Left lung (tissue), 10 donors: Measurements from ENCODE around the gene PTMS. TPM values are rescaled to one million over a fixed set of nuclear protein-coding genes. Genes with fewer than 3 reads are reported as not detected.

Experiments used
- ATAC-seq: fragments of 200-7000 bp; cut with Tn5 transposase; one replicate; pipeline ENCODE4 v1.9.1; 2020; ENCODE audit warnings: moderate library complexity
- DNase-seq, 4 donors: peaks; one replicate each; pipeline ENCODE4 v3.0.0-alpha.2; 2013 to 2020
- H3K27ac ChIP-seq, 2 donors: fragments of 200-600 bp; sonication (generic) in 1 of 2; one replicate each; pipeline versions ENCODE4 v1.5.0 to v1.8.0; 2020 to 2021
- H3K27me3 ChIP-seq, 2 donors: fragments of 200-600 bp; sonication (generic) in 1 of 2; one replicate each; pipeline versions ENCODE4 v1.5.0 to v1.8.0; 2020 to 2021
- H3K36me3 ChIP-seq, 2 donors: fragments of 200-600 bp; sonication (generic) in 1 of 2; one replicate each; pipeline versions ENCODE4 v1.5.0 to v1.8.0; 2020 to 2021
- H3K4me1 ChIP-seq, 2 donors: fragments of 200-600 bp; one replicate each; pipeline ENCODE4 v1.8.0; 2021
- H3K4me3 ChIP-seq, 2 donors: fragments of 200-600 bp; sonication (generic) in 1 of 2; one replicate each; pipeline versions ENCODE4 v1.5.0 to v1.8.0; 2020 to 2021; ENCODE audit warnings: mild to moderate bottlenecking in 1 of 2
- H3K9me3 ChIP-seq, 2 donors: fragments of 200-600 bp; sonication (generic) in 1 of 2; one replicate each; pipeline versions ENCODE4 v1.5.0 to v1.8.0; 2020 to 2021
- CTCF ChIP-seq, 2 donors: fragments of 200-600 bp; sonication (generic) in 1 of 2; IDR thresholded peaks; one replicate each; pipeline versions ENCODE4 v1.5.0 to v1.8.0; 2021; ENCODE audit warnings: antibody characterized with exemption in 2 of 2
- intact Hi-C, 2 donors: fragments of 100-400 bp; cut with DNase I; formaldehyde crosslinking; loops; one replicate each; pipeline versions ENCODE4 v1.11.2 to v1.14.2; 2022
- polyA plus RNA-seq, 6 donors: library from polyadenylated mRNA; unstranded; fragments of 120-200 nt; gene quantifications; one replicate each; pipeline ENCODE4 v1.2.1, GENCODE V29; 2013; ENCODE audit not compliant: insufficient read length in 6 of 6
- total RNA-seq, 2 donors: library from RNA; stranded (reverse); fragmentation: NEBNext Ultra II Directional; extraction: Animal tissue kit (Norgen Biotek cat#: 25700); gene quantifications; one replicate each; pipeline ENCODE4 v1.2.1, GENCODE V29; 2021
- donor health status: DM: no; HTN: yes; CAD: no.
- donor health status: DM: no; HTN: no; CAD: no.

PTMS gene
- total and polyA plus RNA-seq, 8 donors, result 276 to 843 (median 669) TPM

- H3K27ac ChIP-seq, result no peak overlapping the region
- H3K36me3 ChIP-seq, result peaks cover 0 to 19% of the 10 kb centered on the region in 2 donors
- no peaks in the 10 kb centered on the region for H3K9me3 ChIP-seq
- H3K4me1 ChIP-seq, result peaks cover 11 to 49% of the 10 kb centered on the region in 2 donors
- ATAC-seq (no peak), DNase-seq (no peak)
- no peak overlapping the region for H3K4me3 ChIP-seq
- intact Hi-C loops, result no loop called here
- H3K27me3 ChIP-seq, result peaks cover 0 to 47% of the 10 kb centered on the region in 2 donors
- TF ChIP-seq CTCF (IDR thresholded peaks at IDR 0.05), result no peak
These were observed 8.4 kb downstream of the PTMS start for GRCh38 chr12:6774499-6775062.

- H3K27ac ChIP-seq, result no peak overlapping the region
- no peak for TF ChIP-seq CTCF (IDR thresholded peaks at IDR 0.05)
- intact Hi-C loops, result no loop called here
These were observed 9.3 kb downstream of the PTMS start for GRCh38 chr12:6775185-6776174.

DNA sequence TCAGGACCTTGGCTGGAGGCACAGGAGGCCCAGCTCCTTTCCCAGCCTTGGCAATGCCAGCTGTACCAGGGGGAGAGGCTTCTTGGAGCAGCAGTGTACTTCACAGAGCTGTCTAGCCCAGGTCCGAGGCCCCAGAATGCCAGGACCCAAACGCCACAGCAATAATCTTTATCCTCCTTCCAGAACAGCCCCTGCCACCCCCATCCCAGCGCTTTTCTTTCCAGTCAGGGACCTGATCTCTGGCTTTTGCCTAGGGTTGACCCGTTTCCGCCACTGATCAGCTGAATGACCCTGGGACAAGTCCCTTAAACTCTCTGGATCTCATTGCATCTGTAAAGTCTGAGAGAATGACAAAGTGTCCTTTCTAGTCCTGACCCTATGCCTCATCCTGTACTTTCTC, 11.2 kb downstream of the PTMS start:
- intact Hi-C loops, result no loop called here
- no peak for ATAC-seq
- H3K4me3 ChIP-seq, result no peak overlapping the region
- peaks cover 0 to 40% of the 10 kb centered on the region in 2 donors for H3K27me3 ChIP-seq
- H3K9me3 ChIP-seq, result no peaks in the 10 kb centered on the region
- no peak for DNase-seq
- H3K36me3 ChIP-seq, result no peaks in the 10 kb centered on the region
- H3K27ac ChIP-seq, result no peak overlapping the region
- TF ChIP-seq CTCF (IDR thresholded peaks at IDR 0.05), result no peak
- H3K4me1 ChIP-seq, result peaks cover 4 to 22% of the 10 kb centered on the region in 2 donors

More at GRCh38 chr12:6775185-6776174, 9.3 kb downstream of the PTMS start:
- Histone ChIP-seq H3K4me1 (peaks cover 11 to 41% of the 10 kb centered on the region in 2 donors), H3K27me3 (peaks cover 0 to 47% of the 10 kb centered on the region in 2 donors), H3K36me3 (peaks cover 0 to 11% of the 10 kb centered on the region in 2 donors), H3K4me3 (no peak overlapping the region), H3K9me3 (no peaks in the 10 kb centered on the region)
- DNase-seq (no peak), ATAC-seq (no peak)

GRCh38 chr12:6778217-6778573, 12.0 kb downstream of the PTMS start:
- intact Hi-C loops, result no loop called here
- ATAC-seq (peak; percentile 20), DNase-seq (no peak)
- Histone ChIP-seq H3K36me3 (no peaks in the 10 kb centered on the region), H3K9me3 (no peaks in the 10 kb centered on the region), H3K27me3 (peaks cover 0 to 32% of the 10 kb centered on the region in 2 donors), H3K4me1 (peaks cover 4 to 14% of the 10 kb centered on the region in 2 donors), H3K27ac (peak overlapping the region; percentile 5 to 30), H3K4me3 (peak overlapping the region in 1 of 2 donors; percentile 33)
- no peak for TF ChIP-seq CTCF (IDR thresholded peaks at IDR 0.05)
